Neuronal stem cell (in vitro differentiated cells): Measurements from ENCODE around the gene CACNA1I.
A peak's percentile ranks its signal among the peaks of the same experiment; 100 is the strongest.

ENCODE experiments used
- DNase-seq: peaks from one replicate; pipeline ENCODE4 v3.0.0-alpha.2; 2013; ENCODE audit warnings: low spot score
- H2AFZ ChIP-seq: one replicate; pipeline ENCODE4 v1.6.1; 2013; ENCODE audit warnings: mild to moderate bottlenecking, low read length, inconsistent platforms
- H2AK5ac ChIP-seq: 2 replicates; pipeline ENCODE4 v1.6.1; 2013; ENCODE audit warnings: low read depth, mild to moderate bottlenecking, inconsistent platforms, low read length, moderate library complexity, mixed read lengths
- H2BK120ac ChIP-seq: 2 replicates; pipeline ENCODE4 v1.6.1; 2013; ENCODE audit warnings: low read depth, mild to moderate bottlenecking, inconsistent platforms, low read length, moderate library complexity, mixed read lengths
- H2BK12ac ChIP-seq: one replicate; pipeline ENCODE4 v1.6.1; 2013; ENCODE audit warnings: low read length, inconsistent platforms
- H2BK15ac ChIP-seq: 2 replicates; pipeline ENCODE4 v1.6.1; 2013; ENCODE audit warnings: mild to moderate bottlenecking, low read length, inconsistent platforms, mixed read lengths
- H2BK5ac ChIP-seq: one replicate; pipeline ENCODE4 v1.6.1; 2013; ENCODE audit warnings: inconsistent platforms, mild to moderate bottlenecking, low read length, moderate library complexity
- H3K14ac ChIP-seq: one replicate; pipeline ENCODE4 v1.6.1; 2013; ENCODE audit warnings: low read length, inconsistent platforms
- H3K18ac ChIP-seq: 2 replicates; pipeline ENCODE4 v1.6.1; 2013; ENCODE audit warnings: low read length, inconsistent platforms
- H3K23ac ChIP-seq: 2 replicates; pipeline ENCODE4 v1.6.1; 2013; ENCODE audit warnings: low read depth, mild to moderate bottlenecking, mixed read lengths, low read length, inconsistent platforms; ENCODE audit not compliant: poor library complexity
- H3K27ac ChIP-seq: replicated peaks from 3 replicates; pipeline ENCODE4 v1.5.1; 2013; ENCODE audit warnings: low read length, inconsistent platforms
- H3K27me3 ChIP-seq, 3 experiments: 2 replicates each; pipeline ENCODE4 v1.6.1; 2013; ENCODE audit warnings: low read length in 3 of 3, mild to moderate bottlenecking in 2 of 3, inconsistent platforms in 1 of 3, low read depth in 1 of 3, mixed read lengths in 1 of 3, moderate library complexity in 1 of 3; ENCODE audit not compliant: control insufficient read depth in 3 of 3, insufficient read depth in 3 of 3
- H3K36me3 ChIP-seq, 2 donors: replicated peaks in 1 of 2; 2 replicates each; pipeline ENCODE4 v1.6.1; 2013; ENCODE audit warnings: low read length in 2 of 2; ENCODE audit not compliant: control insufficient read depth in 2 of 2, insufficient read depth in 2 of 2
- H3K4ac ChIP-seq: 2 replicates; pipeline ENCODE4 v1.6.1; 2013; ENCODE audit warnings: inconsistent platforms, mild to moderate bottlenecking, low read length, moderate library complexity
- H3K4me1 ChIP-seq, 2 donors: 1 replicate in 1 of 2; 2 replicates in 1 of 2; pipeline ENCODE4 v1.6.1; 2013; ENCODE audit warnings: low read length in 2 of 2, low read depth in 1 of 2; ENCODE audit not compliant: control insufficient read depth in 2 of 2, insufficient read depth in 1 of 2
- H3K4me2 ChIP-seq: one replicate; pipeline ENCODE4 v1.6.1; 2013; ENCODE audit warnings: mild to moderate bottlenecking, low read length, inconsistent platforms; ENCODE audit not compliant: insufficient read depth, poor library complexity, severe bottlenecking
- H3K4me3 ChIP-seq, 2 donors: 2 replicates each; pipeline ENCODE4 v1.5.1; 2013; ENCODE audit warnings: low read length in 2 of 2, mild to moderate bottlenecking in 2 of 2, inconsistent platforms in 1 of 2, moderate library complexity in 1 of 2
- H3K79me1 ChIP-seq: one replicate; pipeline ENCODE4 v1.6.1; 2013; ENCODE audit warnings: low read depth, mild to moderate bottlenecking, inconsistent platforms, low read length, moderate library complexity
- H3K9ac ChIP-seq: one replicate; pipeline ENCODE4 v1.6.1; 2013; ENCODE audit warnings: mild to moderate bottlenecking, low read depth, low read length, inconsistent platforms; ENCODE audit not compliant: poor library complexity
- H3K9me3 ChIP-seq, 2 donors: replicated peaks in 1 of 2; 2 replicates each; pipeline versions ENCODE3 to v1.6.1; 2013; ENCODE audit warnings: low read length in 2 of 2, mild to moderate bottlenecking in 2 of 2, inconsistent platforms in 1 of 2, low read depth in 1 of 2, mixed read lengths in 1 of 2, moderate library complexity in 1 of 2; ENCODE audit not compliant: control insufficient read depth in 2 of 2, insufficient read depth in 1 of 2
- H4K8ac ChIP-seq: one replicate; pipeline ENCODE4 v1.6.1; 2013; ENCODE audit warnings: low read depth, mild to moderate bottlenecking, inconsistent platforms, low read length, moderate library complexity
- H4K91ac ChIP-seq: one replicate; pipeline ENCODE4 v1.6.1; 2013; ENCODE audit warnings: low read length, low read depth, mild to moderate bottlenecking, inconsistent platforms; ENCODE audit not compliant: poor library complexity
- WGBS, 2 donors: extraction: QIAGEN DNeasy Blood & Tissue Kit; methylation state at CpG; one replicate each; pipeline ENCODE4 v1.1.7; 2013; ENCODE audit warnings: missing lambda C conversion rate in 2 of 2, mixed read lengths in 1 of 2; ENCODE audit not compliant: insufficient read length in 2 of 2, insufficient replicate concordance in 1 of 2; ENCODE audit errors: extremely low coverage in 2 of 2; 5-methylcytosine and 5-hydroxymethylcytosine counted together

The CACNA1I gene

DNA sequence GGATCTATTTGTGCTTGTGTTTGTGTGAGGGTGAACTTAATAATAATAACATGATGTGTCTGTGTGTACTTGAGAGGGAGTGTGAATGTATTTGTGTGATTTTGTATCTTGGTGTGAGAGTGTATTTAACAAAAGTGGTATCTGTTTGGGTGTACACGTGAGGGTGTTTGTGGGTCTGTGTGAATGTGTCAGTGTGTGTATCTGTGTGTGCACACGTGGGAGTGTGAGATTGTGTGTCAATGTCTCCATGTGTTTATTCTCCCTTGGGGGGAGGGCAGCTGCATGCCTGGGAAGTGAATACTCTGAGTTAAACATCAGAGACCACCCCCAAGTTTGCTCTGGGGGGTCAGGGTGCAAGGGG lies 23.0 kb upstream of the CACNA1I start:
- no CpG with 5 or more reads among the region's 2 CpGs for WGBS, 2 donors
- Histone ChIP-seq H3K23ac (no peak overlapping the region), H3K9me3 (no peaks in the 10 kb centered on the region), H3K79me1 (no peaks in the 10 kb centered on the region), H3K18ac (no peak overlapping the region), H3K4me1 (no peaks in the 10 kb centered on the region), H2BK120ac (no peak overlapping the region), H3K14ac (no peak overlapping the region), H2BK12ac (no peak overlapping the region), H2AFZ (no peak overlapping the region), H2BK15ac (no peak overlapping the region), H3K4me2 (no peak overlapping the region), H3K27ac (no peak overlapping the region), H4K91ac (no peak overlapping the region), H2AK5ac (no peak overlapping the region), H2BK5ac (no peak overlapping the region), H3K4me3 (no peak overlapping the region), H3K9ac (no peak overlapping the region), H3K27me3 (peaks cover 0 to 41% (median 31%) of the 10 kb centered on the region in 3 experiments), H3K4ac (no peak overlapping the region), H3K36me3 (no peaks in the 10 kb centered on the region), H4K8ac (no peak overlapping the region)
- DNase-seq: no peak

DNA sequence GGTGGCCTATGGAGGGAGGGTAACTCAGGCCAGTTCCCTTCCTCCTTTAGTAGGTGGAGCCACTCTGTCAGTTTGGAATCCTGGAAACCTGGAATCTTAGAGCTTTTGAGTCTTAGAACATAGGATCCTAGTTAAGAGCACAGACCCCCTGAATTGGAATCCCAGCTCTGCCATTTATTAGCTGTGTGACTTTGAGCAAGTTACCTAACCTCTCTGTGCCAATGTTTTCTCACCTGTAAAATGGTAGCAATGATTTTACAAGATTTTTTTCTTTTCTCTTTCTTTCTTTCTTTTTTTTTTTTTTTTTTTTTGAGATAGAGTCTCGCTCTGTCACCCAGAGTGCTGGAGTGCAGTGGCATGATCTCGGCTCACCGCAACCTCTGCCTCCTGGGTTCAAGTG lies 17.1 kb upstream of the CACNA1I start:
- no peaks in the 10 kb centered on the region for H3K36me3 ChIP-seq
- H2BK120ac ChIP-seq: no peak overlapping the region
- no peak overlapping the region for H2AK5ac ChIP-seq
- H3K79me1 ChIP-seq: no peaks in the 10 kb centered on the region
- H3K9ac ChIP-seq: no peak overlapping the region
- no peak overlapping the region for H3K18ac ChIP-seq
- DNase-seq: no peak
- no CpG with 5 or more reads among the region's 3 CpGs for WGBS, 2 donors
- H3K27me3 ChIP-seq: peaks cover 6 to 70% (median 32%) of the 10 kb centered on the region in 3 experiments
- no peak overlapping the region for H3K14ac ChIP-seq
- H2BK12ac ChIP-seq: no peak overlapping the region
- no peak overlapping the region for H3K4ac ChIP-seq
- no peak overlapping the region for H3K4me2 ChIP-seq
- H4K91ac ChIP-seq: no peak overlapping the region
- no peak overlapping the region for H2BK15ac ChIP-seq
- peaks cover 0 to 3% of the 10 kb centered on the region in 2 donors for H3K4me1 ChIP-seq
- no peak overlapping the region for H3K27ac ChIP-seq
- no peak overlapping the region for H2BK5ac ChIP-seq
- H3K23ac ChIP-seq: no peak overlapping the region
- H3K9me3 ChIP-seq: no peaks in the 10 kb centered on the region
- H4K8ac ChIP-seq: no peak overlapping the region
- no peak overlapping the region for H2AFZ ChIP-seq
- no peak overlapping the region for H3K4me3 ChIP-seq

DNA sequence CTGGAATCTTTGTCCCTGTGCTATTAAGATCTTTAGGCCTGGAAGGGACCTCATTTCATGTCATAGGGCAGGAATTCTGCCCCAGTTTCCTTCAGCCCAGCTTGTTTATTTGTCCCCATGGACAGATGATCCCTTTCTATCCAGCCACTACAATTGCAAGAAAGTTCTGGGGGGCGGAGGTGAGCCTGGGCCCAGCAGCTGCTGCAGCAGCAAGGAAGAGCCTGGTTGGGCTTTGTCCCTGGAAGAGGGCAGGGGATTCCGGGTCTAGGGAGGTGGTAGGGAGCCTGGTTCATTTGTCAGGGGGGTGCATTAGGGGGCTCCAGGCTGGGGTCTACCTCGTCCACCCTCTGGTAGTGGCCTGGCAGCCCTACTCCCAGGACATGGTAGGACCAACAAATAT lies 16.4 kb upstream of the CACNA1I start:
- Histone ChIP-seq H4K91ac (no peak overlapping the region), H3K79me1 (no peaks in the 10 kb centered on the region), H3K4me3 (no peak overlapping the region), H3K27ac (no peak overlapping the region), H3K36me3 (no peaks in the 10 kb centered on the region), H2BK15ac (no peak overlapping the region), H3K4me1 (peaks cover 0 to 3% of the 10 kb centered on the region in 2 donors), H3K23ac (no peak overlapping the region), H3K4me2 (no peak overlapping the region), H3K14ac (no peak overlapping the region), H2AK5ac (no peak overlapping the region), H2BK12ac (no peak overlapping the region), H4K8ac (no peak overlapping the region), H3K4ac (no peak overlapping the region), H3K27me3 (peaks cover 6 to 75% (median 39%) of the 10 kb centered on the region in 3 experiments), H2BK120ac (no peak overlapping the region), H3K9ac (no peak overlapping the region), H2BK5ac (no peak overlapping the region), H2AFZ (no peak overlapping the region), H3K18ac (peak overlapping the region; percentile 16), H3K9me3 (no peaks in the 10 kb centered on the region)
- no peak for DNase-seq
- no CpG with 5 or more reads among the region's 3 CpGs for WGBS, 2 donors

DNA sequence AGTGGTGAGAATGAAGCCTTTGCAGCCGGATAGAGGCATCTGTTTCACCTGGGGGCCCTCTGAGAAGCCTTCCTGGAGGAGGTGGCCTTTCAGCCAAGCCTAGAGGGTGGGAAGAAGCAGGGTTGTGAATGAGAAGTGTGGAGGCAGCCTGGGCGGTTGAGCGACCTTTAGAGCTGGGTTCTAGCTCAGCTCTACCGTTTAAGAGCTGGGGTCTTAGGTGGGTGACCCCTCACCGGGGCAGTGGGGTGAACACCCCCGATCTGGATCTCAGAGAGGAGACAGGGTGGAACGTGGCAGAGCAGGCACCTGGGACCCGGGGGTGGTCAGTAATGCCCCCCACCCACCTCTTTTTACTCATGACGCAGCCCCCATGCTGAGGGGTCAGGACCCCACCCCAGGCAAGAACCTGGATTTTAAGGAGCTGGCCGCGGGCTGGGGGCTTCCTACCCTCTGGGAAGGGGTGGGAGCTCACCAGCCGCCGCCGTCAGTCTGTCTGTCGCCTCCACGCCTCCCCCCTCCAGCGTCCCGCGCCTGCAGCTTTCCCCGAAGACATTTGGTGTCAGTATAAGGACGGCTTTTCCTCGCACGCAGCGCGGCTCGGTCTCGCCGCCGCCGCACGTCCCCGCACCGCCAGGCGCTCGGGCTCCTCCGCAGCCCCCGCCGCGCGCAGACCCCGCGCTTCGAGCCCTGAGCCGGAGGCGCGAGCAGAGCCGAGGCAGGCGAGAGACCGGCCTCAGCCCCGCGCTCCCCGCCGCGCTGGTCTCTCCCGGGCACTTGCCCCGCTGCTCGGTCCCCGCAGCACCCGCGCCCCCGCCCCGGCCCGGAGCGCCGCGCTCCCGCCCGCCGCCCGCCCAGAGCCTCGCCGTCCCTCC lies 13.3 kb upstream of the CACNA1I start:
- Histone ChIP-seq H3K27ac (no peak overlapping the region), H2BK5ac (no peak overlapping the region), H3K79me1 (no peaks in the 10 kb centered on the region), H2BK12ac (no peak overlapping the region), H3K14ac (peak overlapping the region; percentile 42), H2AK5ac (no peak overlapping the region), H2BK120ac (no peak overlapping the region), H3K4me1 (peaks cover 0 to 7% of the 10 kb centered on the region in 2 donors), H3K23ac (peak overlapping the region; percentile 90), H4K8ac (no peak overlapping the region), H3K4ac (no peak overlapping the region), H3K27me3 (peaks cover 6 to 84% (median 49%) of the 10 kb centered on the region in 3 experiments), H2AFZ (peak overlapping the region; percentile 82), H3K18ac (peak overlapping the region; percentile 37), H3K36me3 (no peaks in the 10 kb centered on the region), H3K4me2 (peak overlapping the region; percentile 58), H3K9ac (peak overlapping the region; percentile 61), H3K9me3 (no peaks in the 10 kb centered on the region), H3K4me3 (peak overlapping the region in 1 of 2 donors; percentile 72), H4K91ac (no peak overlapping the region), H2BK15ac (no peak overlapping the region)
- DNase-seq: no peak
- no CpG with 5 or more reads among the region's 72 CpGs for WGBS, 2 donors
